HCT116 (cell line): Measurements from ENCODE around the gene NHLRC1.

ENCODE experiments used
- EZH2 ChIP-seq: fragments of 200-600 bp; sonication (generic); IDR thresholded peaks from 2 replicates; pipeline ENCODE4 v1.6.1; 2017; ENCODE audit warnings: antibody characterized with exemption, mixed run types
- POLR2AphosphoS5 ChIP-seq: IDR thresholded peaks from 2 replicates; pipeline ENCODE4 v1.6.1; 2011; ENCODE audit warnings: mild to moderate bottlenecking, low read depth, low read length, moderate library complexity

- TF ChIP-seq EZH2 (no peak), POLR2AphosphoS5 (no peak)
These were observed 43.6 kb downstream of the NHLRC1 start for GRCh38 chr6:18078866-18079265.
